Activated CD4-positive, CD25-positive, alpha-beta regulatory T cell treated with anti-CD3 and anti-CD28 coated beads, Interleukin-2, amount 50 U/mL, for 24 hours (primary cell): ENCODE results near the gene MRPL21.
"Not testable (repeated sequence)": the region's sequence is repeated elsewhere in the genome, so short reads cannot be mapped to it uniquely, and the experiment has no call there.

Experiments used
- ATAC-seq, 2 donors: fragments of 150-1000 bp; cut with Tn5 transposase; one replicate each; pipeline ENCODE4 v1.10.0; 2021; ENCODE audit warnings: mild to moderate bottlenecking in 1 of 2, moderate library complexity in 1 of 2

MRPL21 gene

DNA sequence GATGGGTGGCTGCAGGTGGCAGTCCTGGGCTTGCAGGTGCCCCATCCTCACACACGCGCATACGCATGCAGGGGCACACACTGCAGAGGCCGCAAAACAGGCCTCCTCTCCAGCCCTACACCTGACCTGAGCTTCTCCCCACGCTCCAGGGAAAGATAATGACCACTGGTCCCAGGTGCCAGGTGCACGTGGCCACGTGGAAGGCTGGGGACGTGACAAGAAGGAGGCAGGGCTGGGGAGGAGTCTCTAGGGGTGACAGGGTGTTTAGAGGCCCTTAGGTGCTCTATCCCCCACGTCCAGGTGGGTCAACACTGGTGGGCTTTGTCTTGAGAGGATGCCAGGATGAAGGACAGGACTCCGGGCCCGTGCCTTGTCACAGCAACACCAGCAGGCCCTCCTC, 38.4 kb downstream of the MRPL21 start:
- ATAC-seq, result no peak

DNA sequence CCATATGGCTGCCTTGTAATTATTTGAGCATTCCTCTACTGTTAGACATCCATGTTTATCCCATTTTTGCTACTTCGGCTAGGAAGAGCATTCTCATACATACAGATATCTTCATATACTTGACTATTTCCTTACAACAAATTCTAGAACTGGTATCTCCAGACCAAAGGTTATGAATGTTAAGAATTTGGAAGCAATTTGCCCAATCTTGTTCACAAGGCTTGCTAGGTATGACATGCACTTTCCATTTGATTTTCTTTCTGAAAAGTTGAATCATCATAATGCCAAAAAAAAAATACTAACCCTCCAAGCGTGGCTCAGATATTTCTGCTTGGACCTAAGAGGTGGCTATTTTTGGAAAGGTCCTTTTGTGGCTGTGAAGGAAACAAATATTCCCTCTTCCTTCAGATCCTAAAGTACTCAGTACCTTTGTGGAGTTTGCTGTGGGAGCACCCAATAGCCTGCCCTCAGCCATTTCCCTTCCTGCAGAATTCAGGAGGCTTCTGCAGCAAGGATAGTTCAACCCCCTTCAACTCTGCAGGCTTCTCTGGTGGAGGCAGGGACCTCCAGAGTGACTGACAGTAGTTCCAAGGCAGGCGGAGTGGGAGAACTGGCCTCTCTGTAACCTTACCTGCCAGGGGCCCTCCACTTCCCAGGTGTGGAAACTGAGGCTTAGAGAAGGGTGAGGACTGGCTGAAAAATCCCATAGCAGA, 39.9 kb downstream of the MRPL21 start:
- ATAC-seq, result no peak

DNA sequence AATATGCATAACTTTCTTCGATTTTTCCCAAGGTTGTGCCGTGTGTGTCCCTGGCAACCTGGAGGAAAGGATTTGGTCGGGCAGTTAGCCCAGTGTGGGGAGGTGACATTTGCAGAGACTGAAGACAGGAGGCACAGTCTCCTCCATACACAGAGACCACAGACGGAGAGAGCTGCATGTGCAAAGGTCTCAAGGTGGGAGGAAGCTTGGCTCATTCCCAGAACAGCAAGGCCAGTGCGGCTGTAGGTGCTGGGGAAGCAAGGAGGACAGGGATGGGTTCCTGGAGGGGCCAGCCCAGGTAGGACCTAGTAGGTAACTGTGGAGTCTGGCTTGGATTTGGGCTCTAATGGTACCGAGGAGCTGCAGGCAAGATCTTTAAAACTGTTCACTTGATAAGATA, 41.2 kb downstream of the MRPL21 start:
- ATAC-seq, result no peak

GRCh38 chr11:68859123-68859522, 44.5 kb downstream of the MRPL21 start:
- no peak for ATAC-seq

DNA sequence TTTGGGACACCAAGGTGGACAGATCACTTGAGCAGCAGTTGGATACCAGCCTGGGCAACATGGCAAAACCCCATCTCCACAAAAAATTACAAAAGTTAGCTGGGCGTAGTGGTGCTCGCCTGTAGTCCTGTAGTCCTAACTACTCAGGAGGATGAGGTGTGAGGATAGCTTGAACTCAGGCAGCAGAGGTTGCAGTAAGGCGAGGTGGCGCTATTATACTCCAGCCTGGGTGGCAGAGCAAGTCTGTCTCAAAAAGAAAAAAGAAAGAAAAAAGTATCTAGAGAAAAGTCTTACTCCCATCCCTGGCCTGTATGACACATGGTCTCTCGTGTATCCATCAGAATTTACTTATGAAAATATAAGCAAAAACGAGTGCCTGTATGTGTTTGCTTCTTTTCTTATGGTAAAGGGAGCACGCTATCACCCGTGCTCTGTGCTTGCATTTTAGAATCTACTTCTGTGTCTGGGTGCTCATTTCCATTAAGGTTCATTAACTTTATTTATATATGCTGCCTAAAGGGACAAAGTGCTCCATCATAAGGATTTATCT, 46.5 kb downstream of the MRPL21 start:
- ATAC-seq, result no peak

GRCh38 chr11:68856425-68857030, 47.1 kb downstream of the MRPL21 start:
- not testable (repeated sequence) for ATAC-seq

DNA sequence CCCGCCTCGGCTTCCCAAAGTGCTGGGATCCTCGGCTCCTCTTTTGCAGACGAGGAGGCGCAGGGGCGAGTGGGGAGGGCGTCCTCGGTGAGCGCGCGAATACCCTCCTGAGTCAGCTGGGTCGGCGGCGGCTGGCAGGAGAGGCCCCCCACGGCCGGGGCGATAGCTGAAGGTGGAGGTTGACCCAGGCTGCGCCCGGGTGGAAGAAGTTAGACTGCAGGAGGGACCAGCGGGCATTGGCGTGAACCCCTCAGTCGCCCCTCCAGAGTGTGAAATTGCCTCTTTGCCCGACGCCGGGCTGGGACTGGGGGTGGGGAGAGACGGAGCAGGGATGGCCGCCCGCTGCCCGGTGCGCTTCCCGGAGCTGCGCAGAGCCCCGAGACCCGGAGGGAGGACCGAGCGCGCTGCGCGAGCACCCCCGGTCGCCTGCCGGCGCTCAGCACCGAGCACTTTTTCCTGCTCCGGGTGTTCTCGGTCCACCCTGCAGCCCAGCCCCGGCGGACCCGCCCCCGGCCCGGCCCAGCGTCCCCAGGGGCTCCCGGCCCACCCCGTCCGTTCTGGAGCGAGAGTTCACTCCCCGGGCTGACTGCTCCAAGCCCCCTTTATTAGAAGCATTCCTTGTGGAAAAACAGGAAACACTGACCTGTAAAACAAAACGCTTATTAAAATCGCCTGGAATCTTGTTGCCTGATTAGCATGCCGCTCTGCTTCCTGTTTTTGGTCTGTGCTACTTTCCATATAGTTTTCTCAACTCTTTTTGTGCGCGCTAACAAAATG, 48.2 kb downstream of the MRPL21 start:
- ATAC-seq, result peak; percentile 32 to 66

DNA sequence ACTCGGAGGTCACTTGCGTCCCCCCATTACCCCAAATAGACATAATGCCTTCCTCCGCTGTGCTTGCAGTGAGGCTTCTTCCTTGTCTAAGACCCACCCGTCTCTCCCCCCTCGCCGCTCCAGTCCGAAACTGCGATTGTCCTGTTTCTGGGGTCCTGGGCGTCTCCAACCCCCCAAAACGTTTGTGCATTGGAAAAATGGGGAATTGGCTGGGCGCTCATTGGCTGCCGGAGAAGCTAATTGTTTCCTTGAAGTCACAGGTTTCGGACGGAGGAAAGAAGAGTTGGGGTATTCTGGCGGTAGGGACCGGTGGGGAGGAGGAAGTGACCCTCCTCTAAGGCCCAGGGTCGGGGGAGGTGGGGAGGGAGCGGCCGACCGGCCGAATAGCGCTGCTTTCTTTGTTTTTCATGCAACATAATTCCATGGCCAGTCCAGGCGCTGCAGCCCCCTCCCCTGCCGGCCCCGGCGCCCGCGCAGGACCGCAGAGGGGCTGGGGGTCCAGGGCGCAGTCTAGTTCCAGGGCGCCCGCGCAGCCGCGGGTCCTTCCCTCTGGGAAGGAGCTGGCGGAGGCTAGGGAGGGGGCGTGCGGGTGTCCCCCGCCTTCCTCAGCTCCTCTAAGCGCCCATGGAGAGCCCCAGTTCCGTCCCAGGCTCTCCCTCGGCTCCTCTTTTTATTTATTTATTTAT, 49.2 kb downstream of the MRPL21 start:
- no peak for ATAC-seq

- ATAC-seq, result no peak
Measured at GRCh38 chr11:68852628-68853027, 51.0 kb downstream of the MRPL21 start.

- no peak for ATAC-seq
Measured at GRCh38 chr11:68848429-68848828, 55.2 kb downstream of the MRPL21 start.

DNA sequence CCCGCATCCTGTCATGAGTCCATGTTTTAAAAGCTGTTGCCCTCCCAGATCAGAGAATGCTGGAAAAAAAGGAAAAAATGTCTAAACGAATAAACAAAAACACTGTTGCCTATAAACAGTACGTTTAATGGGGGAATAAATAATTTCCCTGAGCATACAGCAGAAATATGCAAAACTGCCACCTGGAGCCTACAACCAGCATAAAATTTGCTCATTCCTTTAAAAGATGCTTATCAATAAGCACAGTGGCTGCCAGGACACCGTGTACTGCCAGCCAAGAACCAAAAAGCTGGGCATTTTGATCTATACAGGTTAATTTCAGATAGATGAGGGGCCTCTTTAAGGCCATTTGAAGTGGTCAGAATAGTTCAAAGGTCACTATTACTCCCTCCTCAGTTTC, 56.2 kb downstream of the MRPL21 start:
- no peak for ATAC-seq

DNA sequence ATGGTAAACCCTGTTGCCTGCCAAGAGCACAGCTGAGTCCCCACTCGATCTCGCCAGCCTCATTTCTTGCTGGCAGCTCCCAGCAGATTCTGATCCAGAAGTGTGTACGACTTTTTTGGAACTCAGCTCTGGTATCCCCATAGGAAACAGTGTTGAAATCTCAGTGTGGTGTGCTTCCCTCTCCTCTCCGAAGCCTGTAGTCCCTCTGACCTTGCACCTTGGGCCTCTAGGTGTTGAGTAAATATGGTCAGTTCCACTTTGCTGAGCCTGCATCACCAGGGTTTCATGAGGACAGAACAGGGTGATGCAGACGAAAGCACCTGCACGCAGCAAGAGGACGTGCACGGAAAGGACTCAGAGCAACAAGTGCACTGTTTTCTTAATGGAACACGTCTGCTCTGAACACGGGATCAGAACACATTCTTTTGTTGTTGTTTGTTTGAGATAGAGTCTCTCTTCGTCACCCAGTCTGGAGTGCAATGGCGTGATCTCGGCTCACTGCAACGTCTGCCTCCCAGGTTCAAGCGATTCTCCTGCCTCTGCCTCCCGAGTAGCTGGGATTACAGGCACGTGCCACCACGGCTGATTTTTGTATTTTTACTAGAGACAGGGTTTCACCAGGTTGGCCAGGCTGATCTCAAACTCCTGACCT, 58.2 kb downstream of the MRPL21 start:
- no peak for ATAC-seq

DNA sequence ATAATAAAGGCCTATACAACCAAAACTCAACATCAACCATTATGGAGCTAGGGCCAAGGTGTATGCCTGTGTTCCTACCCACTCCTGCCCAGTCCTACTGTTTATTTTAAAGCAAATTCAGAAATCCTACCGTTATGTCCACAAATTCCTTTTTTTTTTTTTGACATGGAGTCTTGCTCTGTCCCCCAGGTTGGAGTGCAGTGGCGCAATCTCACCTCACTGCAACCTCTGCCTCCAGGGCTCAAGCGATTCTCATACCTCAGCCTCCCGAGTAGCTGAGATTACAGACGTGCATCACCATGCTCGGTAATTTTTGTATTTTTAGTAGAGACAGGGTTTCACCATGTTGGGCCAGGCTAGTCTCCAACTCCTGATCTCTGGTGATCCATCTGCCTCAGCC, 58.8 kb downstream of the MRPL21 start:
- no peak for ATAC-seq

- ATAC-seq, result no peak
Measured at GRCh38 chr11:68844376-68844775, 59.3 kb downstream of the MRPL21 start.

GRCh38 chr11:68843703-68844312, 59.8 kb downstream of the MRPL21 start:
- peak; percentile 75 to 78 for ATAC-seq

- ATAC-seq, result no peak
Measured at GRCh38 chr11:68843052-68843561, 60.5 kb downstream of the MRPL21 start.

GRCh38 chr11:68842427-68843051, 61.1 kb downstream of the MRPL21 start:
- ATAC-seq, result no peak

GRCh38 chr11:68841718-68842426, 61.8 kb downstream of the MRPL21 start, which contains the start of gene CPT1A:
TSS of gene CPT1A (minus strand) at chr11:68841916. CDS start at chr11:68815474, 26,442 bp downstream.
- ATAC-seq, result peak; percentile 54 to 56
